Measurements from ENCODE around the gene AADACL2.
"Not testable (repeated sequence)": the region's sequence is repeated elsewhere in the genome, so short reads cannot be mapped to it uniquely, and the experiment has no call there.

Gene AADACL2

DNA sequence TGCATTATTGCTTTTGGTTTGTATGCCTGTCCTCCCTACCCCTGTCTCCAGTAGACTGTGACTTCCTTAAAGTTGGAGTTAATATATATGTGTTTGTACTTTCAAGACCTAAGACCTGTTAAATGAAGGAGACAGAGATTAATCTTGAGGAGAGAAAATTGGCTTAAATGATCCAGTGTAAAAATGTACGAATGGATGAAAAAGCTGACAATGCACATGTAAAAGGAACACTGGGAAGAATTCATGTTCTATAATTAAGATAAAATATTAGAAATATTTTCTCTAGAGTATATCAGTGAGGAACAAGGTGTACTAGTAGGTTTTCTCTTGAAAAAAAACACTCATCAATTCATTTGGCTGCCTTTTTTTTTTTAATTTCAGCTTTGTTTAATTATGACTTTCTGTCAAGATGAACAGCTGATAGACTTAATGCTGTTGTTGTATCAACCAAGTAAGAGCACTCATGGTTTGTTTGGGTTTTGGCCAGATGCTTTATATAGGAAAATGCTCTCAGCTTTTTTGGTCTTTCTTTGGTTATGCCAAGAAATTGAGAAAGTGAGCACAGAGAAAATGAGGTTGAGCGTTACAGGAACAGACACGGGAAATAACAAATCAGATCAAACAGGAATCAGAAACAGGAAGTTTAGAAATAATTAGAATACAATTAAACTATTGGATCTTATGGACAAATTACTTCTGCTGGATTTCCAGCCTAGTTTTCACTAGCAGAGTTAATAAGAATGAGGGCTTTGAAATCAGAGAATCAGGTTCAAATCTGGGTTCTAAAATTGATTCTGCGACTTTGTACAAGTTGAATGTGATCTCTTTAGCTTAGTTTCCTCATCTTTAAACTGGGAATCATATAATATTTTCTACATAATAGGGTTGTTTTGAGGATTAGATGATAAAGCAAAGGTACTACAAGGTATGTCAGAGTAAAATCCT, 41.9 kb downstream of the AADACL2 start:
- ChIA-PET CTCF (interaction anchor here (0.6 kb wide), 1 partner anchor 12 kb away, joined by 4 read pairs; no protein-coding TSS in a partner anchor), POLR2A (ENCODE audit: low non-redundant PET) (no interaction called here)
- H3K27ac ChIP-seq = no peak overlapping the region
- TF ChIP-seq, protein P1, sequence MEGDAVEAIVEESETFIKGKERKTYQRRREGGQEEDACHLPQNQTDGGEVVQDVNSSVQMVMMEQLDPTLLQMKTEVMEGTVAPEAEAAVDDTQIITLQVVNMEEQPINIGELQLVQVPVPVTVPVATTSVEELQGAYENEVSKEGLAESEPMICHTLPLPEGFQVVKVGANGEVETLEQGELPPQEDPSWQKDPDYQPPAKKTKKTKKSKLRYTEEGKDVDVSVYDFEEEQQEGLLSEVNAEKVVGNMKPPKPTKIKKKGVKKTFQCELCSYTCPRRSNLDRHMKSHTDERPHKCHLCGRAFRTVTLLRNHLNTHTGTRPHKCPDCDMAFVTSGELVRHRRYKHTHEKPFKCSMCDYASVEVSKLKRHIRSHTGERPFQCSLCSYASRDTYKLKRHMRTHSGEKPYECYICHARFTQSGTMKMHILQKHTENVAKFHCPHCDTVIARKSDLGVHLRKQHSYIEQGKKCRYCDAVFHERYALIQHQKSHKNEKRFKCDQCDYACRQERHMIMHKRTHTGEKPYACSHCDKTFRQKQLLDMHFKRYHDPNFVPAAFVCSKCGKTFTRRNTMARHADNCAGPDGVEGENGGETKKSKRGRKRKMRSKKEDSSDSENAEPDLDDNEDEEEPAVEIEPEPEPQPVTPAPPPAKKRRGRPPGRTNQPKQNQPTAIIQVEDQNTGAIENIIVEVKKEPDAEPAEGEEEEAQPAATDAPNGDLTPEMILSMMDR (conservative IDR thresholded peaks at IDR 0.05; ENCODE audit: low read depth) = no peak
- no peak for DNase-seq (ENCODE audit: low spot score)

- TF ChIP-seq, protein P1 (conservative IDR thresholded peaks at IDR 0.05; ENCODE audit: low read depth) = no peak
- CTCF ChIA-PET = interaction anchor here (0.5 kb wide), 1 partner anchor 667 kb away, joined by 3 read pairs; no protein-coding TSS in a partner anchor
- no peak for DNase-seq (ENCODE audit: low spot score)
- POLR2A ChIA-PET (ENCODE audit: low non-redundant PET) = no interaction called here
- H3K27ac ChIP-seq = no peak overlapping the region
These were observed 42.6 kb downstream of the AADACL2 start for GRCh38 chr3:151776259-151776740.

GRCh38 chr3:151777880-151778279, 44.2 kb downstream of the AADACL2 start:
- TF ChIP-seq, protein P1 (conservative IDR thresholded peaks at IDR 0.05; ENCODE audit: low read depth) = no peak
- DNase-seq (ENCODE audit: low spot score) = no peak
- ChIA-PET CTCF (no interaction called here), POLR2A (ENCODE audit: low non-redundant PET) (no interaction called here)
- H3K27ac ChIP-seq = no peak overlapping the region

DNA sequence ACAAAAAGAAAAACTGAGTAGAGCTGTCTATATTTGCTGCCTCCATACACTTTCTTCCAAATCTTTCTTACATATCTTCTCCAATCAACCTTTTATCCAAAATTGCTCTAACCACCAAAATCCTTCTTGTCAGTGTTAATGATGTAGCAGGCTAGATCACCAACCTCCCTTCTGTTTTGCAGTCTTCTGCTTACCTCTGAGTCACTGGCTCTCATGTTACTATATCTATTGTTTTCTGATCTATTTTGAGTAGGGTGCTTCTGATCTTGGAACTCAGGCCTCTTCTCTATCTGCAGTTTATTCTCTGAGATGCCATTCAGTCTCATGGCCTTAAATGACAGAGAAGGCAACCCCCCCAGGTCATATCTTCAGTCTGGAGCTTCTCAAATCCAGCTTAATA, 53.9 kb downstream of the AADACL2 start:
- POLR2A ChIA-PET (ENCODE audit: low non-redundant PET) = no interaction called here
- DNase-seq (ENCODE audit: low spot score) = no peak

DNA sequence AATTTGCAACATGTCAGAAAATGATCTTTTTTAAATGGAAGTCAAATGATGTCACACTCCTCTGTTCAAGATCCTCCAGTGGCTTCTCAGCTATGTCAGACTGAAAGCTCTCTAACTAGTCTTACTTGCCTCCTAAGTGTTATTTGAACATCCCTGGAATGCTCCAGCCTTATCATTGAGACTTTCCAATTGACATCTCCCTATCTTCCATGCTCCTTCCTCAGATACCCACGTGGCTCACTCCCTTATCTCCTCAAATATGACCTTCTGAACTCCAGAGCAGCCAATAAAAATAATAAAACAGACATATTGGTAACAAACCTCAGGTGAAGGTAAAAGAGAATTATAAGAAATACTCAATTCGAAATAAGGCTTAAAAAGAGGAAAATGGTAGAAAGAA, 54.7 kb downstream of the AADACL2 start:
- CTCF ChIA-PET = no interaction called here
- no peak for DNase-seq (ENCODE audit: low spot score)
- POLR2A ChIA-PET (ENCODE audit: low non-redundant PET) = no interaction called here
- TF ChIP-seq, protein P1 (conservative IDR thresholded peaks at IDR 0.05; ENCODE audit: low read depth) = no peak
- no peak overlapping the region for H3K27ac ChIP-seq

More for the DNA sequence above, 53.9 kb downstream of the AADACL2 start:
- no peak overlapping the region for H3K27ac ChIP-seq
- TF ChIP-seq, protein P1 (conservative IDR thresholded peaks at IDR 0.05; ENCODE audit: low read depth) = no peak
- CTCF ChIA-PET = no interaction called here

DNA sequence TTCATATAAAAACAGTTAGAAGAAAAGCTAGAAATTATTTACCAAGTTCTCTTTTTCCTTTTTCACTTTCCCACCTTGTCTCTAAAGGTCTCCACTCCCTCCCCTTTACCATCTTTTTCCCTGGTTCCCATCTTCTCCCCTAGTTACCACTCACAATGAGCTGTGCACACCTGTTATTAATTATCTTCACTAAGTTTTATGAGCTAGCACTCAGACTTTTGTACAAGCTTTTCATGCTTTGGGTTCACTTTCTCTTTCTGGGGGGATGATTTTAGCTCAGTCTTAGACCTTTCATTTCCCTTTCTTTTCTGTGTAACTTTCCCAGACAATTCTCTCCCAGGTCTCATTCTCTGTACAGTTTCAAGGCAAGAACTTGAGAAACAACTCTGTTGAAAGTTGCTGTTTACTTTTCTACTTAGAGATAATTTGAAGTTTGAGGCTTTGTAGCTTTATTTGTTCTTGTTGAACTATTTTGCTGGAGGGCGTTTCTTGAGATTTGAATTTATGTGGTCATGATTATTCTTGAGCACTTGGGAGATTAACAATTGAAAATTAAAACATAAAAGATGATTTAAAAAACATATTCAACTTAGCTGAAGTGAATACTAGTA, 56.2 kb downstream of the AADACL2 start:
- POLR2A ChIA-PET (ENCODE audit: low non-redundant PET) = no interaction called here
- no peak overlapping the region for H3K27ac ChIP-seq
- CTCF ChIA-PET = no interaction called here
- TF ChIP-seq, protein P1 (conservative IDR thresholded peaks at IDR 0.05; ENCODE audit: low read depth) = no peak
- no peak for DNase-seq (ENCODE audit: low spot score)

GRCh38 chr3:151790763-151791162, 57.0 kb downstream of the AADACL2 start:
- H3K27ac ChIP-seq; POLR2A ChIA-PET (ENCODE audit: low non-redundant PET); DNase-seq (ENCODE audit: low spot score): not testable (repeated sequence)
- CTCF ChIA-PET = interaction anchor here (0.6 kb wide), 1 partner anchor 826 kb away, joined by 3 read pairs; no protein-coding TSS in a partner anchor

Data from RWPE1 (cell line).